OCI-LY7 (cell line): ENCODE measurements around the gene RPS3. TPM values are rescaled to one million over a fixed set of nuclear protein-coding genes. Genes with fewer than 3 reads are reported as not detected.
"Not testable (repeated sequence)": the region's sequence is repeated elsewhere in the genome, so short reads cannot be mapped to it uniquely, and the experiment has no call there.

Experiments
- BruUV-seq: library from RNA; stranded (reverse); fragments of 400-500 nt; replicated peaks from 2 replicates; lab custom pipeline; 2021; lab: Mats Ljungman, UMichigan
- CTCF ChIA-PET: fragments of 300-600 bp; sonication (Branson Sonifier 250); formaldehyde crosslinking; loops from one replicate; lab custom pipeline; 2022; ENCODE audit warnings: antibody characterized with exemption; ENCODE audit not compliant: unreplicated experiment; lab: Charles Lee
- POLR2A ChIA-PET: fragments of 300-600 bp; sonication (Branson Sonifier 250); formaldehyde crosslinking; loops from one replicate; lab custom pipeline; 2022; ENCODE audit warnings: antibody characterized with exemption; lab: Charles Lee
- DNase-seq: peaks from one replicate; pipeline ENCODE4 v3.0.0-alpha.2; 2015; ENCODE audit warnings: low spot score
- H2AFZ ChIP-seq: fragments of 200-600 bp; sonication (generic), shearing (Covaris generic); 2 replicates; pipeline ENCODE4 v1.6.1; 2014; ENCODE audit warnings: mild to moderate bottlenecking, antibody characterized with exemption, low read length, moderate library complexity
- H3K27ac ChIP-seq: fragments of 200-600 bp; sonication (generic); 2 replicates; pipeline ENCODE4 v1.5.1; 2014; ENCODE audit warnings: mixed run types, low read depth, mild to moderate bottlenecking, moderate library complexity, low read length, inconsistent platforms; ENCODE audit not compliant: poor library complexity, severe bottlenecking
- H3K36me3 ChIP-seq: fragments of 200-600 bp; sonication (generic); 2 replicates; pipeline ENCODE4 v1.6.1; 2014; ENCODE audit warnings: mild to moderate bottlenecking, antibody characterized with exemption, low read length, moderate library complexity, mixed read lengths; ENCODE audit not compliant: insufficient read depth
- H3K4me1 ChIP-seq: fragments of 200-600 bp; sonication (generic); 2 replicates; pipeline ENCODE4 v1.5.1; 2014; ENCODE audit warnings: mild to moderate bottlenecking, low read length; ENCODE audit not compliant: insufficient read depth, poor library complexity, severe bottlenecking
- H3K4me2 ChIP-seq: fragments of 200-600 bp; sonication (generic); 2 replicates; pipeline ENCODE4 v1.6.1; 2014; ENCODE audit warnings: mild to moderate bottlenecking, low read length
- H3K4me3 ChIP-seq: fragments of 200-600 bp; sonication (generic); 2 replicates; pipeline ENCODE4 v1.5.1; 2014; ENCODE audit warnings: mild to moderate bottlenecking, low read depth, low read length; ENCODE audit not compliant: poor library complexity, severe bottlenecking
- H3K79me2 ChIP-seq: fragments of 200-600 bp; sonication (generic); 2 replicates; pipeline ENCODE4 v1.6.1; 2016; ENCODE audit warnings: low read depth, mild to moderate bottlenecking, low read length, moderate library complexity, mixed read lengths; ENCODE audit not compliant: insufficient read depth
- H3K9me2 ChIP-seq: fragments of 200-600 bp; sonication (generic); 2 replicates; pipeline ENCODE4 v1.6.1; 2016; ENCODE audit warnings: mild to moderate bottlenecking, low read length, mixed read lengths; ENCODE audit not compliant: insufficient read depth
- H3K9me3 ChIP-seq: fragments of 200-600 bp; sonication (generic); 2 replicates; pipeline ENCODE4 v1.6.1; 2014; ENCODE audit warnings: mild to moderate bottlenecking, mixed run types, low read length, mixed read lengths
- H4K20me1 ChIP-seq: fragments of 200-600 bp; sonication (generic); 2 replicates; pipeline ENCODE4 v1.6.1; 2014; ENCODE audit warnings: mild to moderate bottlenecking, antibody characterized with exemption, low read length, moderate library complexity, mixed read lengths; ENCODE audit not compliant: insufficient read depth
- CTCF ChIP-seq: fragments of 200-600 bp; sonication (generic); conservative IDR thresholded peaks from 2 replicates; pipeline ENCODE4 v1.5.1; 2014; ENCODE audit warnings: mild to moderate bottlenecking, antibody characterized with exemption, low read length, moderate library complexity, mixed read lengths
- EZH2phosphoT487 ChIP-seq: fragments of 200-600 bp; sonication (generic); IDR thresholded peaks from 2 replicates; pipeline ENCODE4 v1.6.1; 2018; ENCODE audit warnings: low read depth, borderline replicate concordance, mild to moderate bottlenecking, mixed run types, antibody characterized with exemption, low read length, moderate library complexity, mixed read lengths
- intact Hi-C: fragments of 100-400 bp; cut with micrococcal nuclease; formaldehyde crosslinking; loops from one replicate; pipeline ENCODE4 v1.10.0; 2022; ENCODE audit not compliant: unreplicated experiment
- total RNA-seq, 2 experiments: library from RNA; depleted of rRNA in 1 of 2; stranded (reverse); fragments of >200 nt in 1 of 2; shearing (Covaris generic) in 1 of 2; gene quantifications; 2 replicates each; pipeline ENCODE4 v1.2.3, GENCODE V29; 2014 to 2022

The RPS3 gene
- total RNA-seq, 2 experiments from 2014 or later: 3,268 to 4,392 TPM

GRCh38 chr11:75403983-75404658 is 4.8 kb downstream of the RPS3 start:
- no peak for DNase-seq

GRCh38 chr11:75406338-75406777 is 7.0 kb downstream of the RPS3 start:
- H3K4me3 ChIP-seq: no peak overlapping the region
- TF ChIP-seq EZH2phosphoT487 (no peak), CTCF (no peak)
- H3K27ac ChIP-seq: no peak overlapping the region
- CTCF ChIA-PET: no interaction called here
- peaks cover 22% of the 10 kb centered on the region for H3K4me1 ChIP-seq
- POLR2A ChIA-PET: interaction anchor here (0.8 kb wide), 1 partner anchor 25 kb away, joined by 3 read pairs; no protein-coding TSS in a partner anchor
- peaks cover 51% of the 10 kb centered on the region for H4K20me1 ChIP-seq
- DNase-seq: no peak
- no peak overlapping the region for H3K4me2 ChIP-seq
- no peaks in the 10 kb centered on the region for H3K9me2 ChIP-seq
- peaks cover 76% of the 10 kb centered on the region for H3K36me3 ChIP-seq
- intact Hi-C loops: no loop called here
- no peaks in the 10 kb centered on the region for H3K9me3 ChIP-seq
- no peak overlapping the region for H2AFZ ChIP-seq
- BruUV-seq: no TSS peak
- peaks cover 40% of the 10 kb centered on the region for H3K79me2 ChIP-seq

More at GRCh38 chr11:75403983-75404658, 4.8 kb downstream of the RPS3 start:
- Histone ChIP-seq H3K4me3 (no peak overlapping the region), H3K4me1 (peaks cover 25% of the 10 kb centered on the region), H3K9me3 (no peaks in the 10 kb centered on the region), H3K27ac (no peak overlapping the region), H3K79me2 (peaks cover 61% of the 10 kb centered on the region), H3K36me3 (peaks cover 95% of the 10 kb centered on the region), H3K4me2 (no peak overlapping the region), H4K20me1 (peaks cover 68% of the 10 kb centered on the region), H2AFZ (no peak overlapping the region), H3K9me2 (no peaks in the 10 kb centered on the region)
- TF ChIP-seq EZH2phosphoT487: no peak
- no peak for TF ChIP-seq CTCF
- BruUV-seq: no TSS peak
- intact Hi-C loops: no loop called here
- POLR2A ChIA-PET: no interaction called here
- CTCF ChIA-PET: no interaction called here

- no peak for DNase-seq
- intact Hi-C loops: no loop called here
- H3K27ac ChIP-seq: no peak overlapping the region
- no peak for TF ChIP-seq CTCF
- TF ChIP-seq EZH2phosphoT487: no peak
- H4K20me1 ChIP-seq: peaks cover 26% of the 10 kb centered on the region
- ChIA-PET CTCF (no interaction called here), POLR2A (no interaction called here)
- no peaks in the 10 kb centered on the region for H3K9me2 ChIP-seq
- H3K4me2 ChIP-seq: no peak overlapping the region
- H2AFZ ChIP-seq: no peak overlapping the region
- H3K4me1 ChIP-seq: no peaks in the 10 kb centered on the region
- no peaks in the 10 kb centered on the region for H3K9me3 ChIP-seq
- no TSS peak for BruUV-seq
- H3K79me2 ChIP-seq: peaks cover 14% of the 10 kb centered on the region; the same call in 1 of the 2 replicates
- H3K36me3 ChIP-seq: peaks cover 57% of the 10 kb centered on the region
- H3K4me3 ChIP-seq: no peak overlapping the region
These were observed 9.6 kb downstream of the RPS3 start for GRCh38 chr11:75408957-75409219.

GRCh38 chr11:75409971-75410370 is 10.7 kb downstream of the RPS3 start:
- intact Hi-C loops, H3K4me2 ChIP-seq, POLR2A ChIA-PET, CTCF ChIA-PET, H2AFZ ChIP-seq, H3K4me3 ChIP-seq, DNase-seq, H3K9me3 ChIP-seq, H3K4me1 ChIP-seq, BruUV-seq, H3K79me2 ChIP-seq, H3K27ac ChIP-seq, H3K9me2 ChIP-seq: not testable (repeated sequence)
- Histone ChIP-seq H3K36me3 (peaks cover 52% of the 10 kb centered on the region), H4K20me1 (peaks cover 20% of the 10 kb centered on the region)
